Astrocyte (in vitro differentiated cells and primary cell): ENCODE measurements around the gene C2orf80. TPM values are rescaled to one million over a fixed set of nuclear protein-coding genes. Genes with fewer than 3 reads are reported as not detected.
"Not testable (repeated sequence)": the region's sequence is repeated elsewhere in the genome, so short reads cannot be mapped to it uniquely, and the experiment has no call there.

ENCODE experiments used
- DNase-seq: peaks from one replicate; pipeline ENCODE4 v3.0.0-alpha.2; 2010; ENCODE audit warnings: low read depth
- FAIRE-seq: peaks from 2 replicates; lab custom pipeline; 2011; peaks lifted over from hg19 to GRCh38; lab: Jason Lieb, UNC
- H2AFZ ChIP-seq: 2 replicates; pipeline ENCODE4 v1.6.0; 2012; ENCODE audit warnings: low read depth, low read length, inconsistent platforms
- H3K27ac ChIP-seq: 2 replicates; pipeline ENCODE4 v1.5.1; 2011; ENCODE audit warnings: low read depth, low read length, inconsistent platforms
- H3K27me3 ChIP-seq: 2 replicates; pipeline ENCODE4 v1.6.0; 2011; ENCODE audit warnings: low read length, inconsistent platforms; ENCODE audit not compliant: insufficient read depth
- H3K36me3 ChIP-seq: 2 replicates; pipeline ENCODE4 v1.5.1; 2011; ENCODE audit warnings: low read length, inconsistent platforms; ENCODE audit not compliant: insufficient read depth
- H3K4me1 ChIP-seq: 2 replicates; pipeline ENCODE4 v1.5.1; 2011; ENCODE audit warnings: low read length, inconsistent platforms; ENCODE audit not compliant: insufficient read depth
- H3K4me2 ChIP-seq: 2 replicates; pipeline ENCODE4 v1.6.0; 2012; ENCODE audit warnings: low read length, inconsistent platforms
- H3K4me3 ChIP-seq: 2 replicates; pipeline ENCODE4 v1.5.1; 2011; ENCODE audit warnings: low read depth, mild to moderate bottlenecking, low read length, inconsistent platforms; ENCODE audit not compliant: insufficient read depth
- H3K79me2 ChIP-seq: 2 replicates; pipeline ENCODE4 v1.6.0; 2012; ENCODE audit warnings: mild to moderate bottlenecking, low read length, inconsistent platforms; ENCODE audit not compliant: insufficient read depth
- H3K9ac ChIP-seq: 2 replicates; pipeline ENCODE4 v1.6.0; 2012; ENCODE audit warnings: mild to moderate bottlenecking, low read length, inconsistent platforms
- H3K9me3 ChIP-seq: 2 replicates; pipeline ENCODE4 v1.5.1; 2012; ENCODE audit warnings: low read depth, mild to moderate bottlenecking, low read length, inconsistent platforms; ENCODE audit not compliant: insufficient read depth
- H4K20me1 ChIP-seq: 2 replicates; pipeline ENCODE4 v1.6.0; 2012; ENCODE audit warnings: low read length, inconsistent platforms; ENCODE audit not compliant: insufficient read depth
- H3K27ac Mint-ChIP-seq: one replicate; pipeline ENCODE4 v1.8.0; 2021; ENCODE audit warnings: mild to moderate bottlenecking, mixed read lengths; ENCODE audit not compliant: unreplicated experiment
- H3K27me3 Mint-ChIP-seq: one replicate; pipeline ENCODE4 v1.8.0; 2021; ENCODE audit warnings: low read depth, mixed read lengths; ENCODE audit not compliant: unreplicated experiment
- H3K36me3 Mint-ChIP-seq: one replicate; pipeline ENCODE4 v1.8.0; 2021; ENCODE audit warnings: low read depth, mixed read lengths; ENCODE audit not compliant: unreplicated experiment
- H3K4me1 Mint-ChIP-seq: one replicate; pipeline ENCODE4 v1.8.0; 2021; ENCODE audit warnings: low read depth, mixed read lengths; ENCODE audit not compliant: unreplicated experiment
- H3K4me3 Mint-ChIP-seq: one replicate; pipeline ENCODE4 v1.8.0; 2021; ENCODE audit warnings: mild to moderate bottlenecking, moderate library complexity, mixed read lengths; ENCODE audit not compliant: unreplicated experiment
- H3K9me3 Mint-ChIP-seq: one replicate; pipeline ENCODE4 v1.8.0; 2021; ENCODE audit warnings: mild to moderate bottlenecking, mixed read lengths; ENCODE audit not compliant: unreplicated experiment
- CTCF ChIP-seq: IDR thresholded peaks from 2 replicates; pipeline ENCODE4 v1.5.1; 2011; ENCODE audit warnings: low read depth, mild to moderate bottlenecking, inconsistent platforms, low read length, moderate library complexity; ENCODE audit not compliant: insufficient read depth
- EZH2 ChIP-seq: IDR thresholded peaks from 2 replicates; pipeline ENCODE4 v1.6.1; 2012; ENCODE audit warnings: mild to moderate bottlenecking, low read length, inconsistent platforms; ENCODE audit not compliant: insufficient read depth
- total RNA-seq: library from RNA; stranded (reverse); gene quantifications from 2 replicates; pipeline ENCODE4 v1.2.1, GENCODE V29; 2021

Gene C2orf80
- total RNA-seq, 1 donor from 2014 or later, result not detected

GRCh38 chr2:208125251-208125650 lies 64.6 kb downstream of the C2orf80 start:
- Histone ChIP-seq H3K9ac (no peak overlapping the region), H3K4me3 (no peak overlapping the region), H4K20me1 (no peaks in the 10 kb centered on the region), H3K4me2 (no peak overlapping the region), H3K27ac (no peak overlapping the region), H3K27me3 (peaks cover 10% of the 10 kb centered on the region), H3K4me1 (peaks cover 6% of the 10 kb centered on the region), H3K79me2 (no peaks in the 10 kb centered on the region), H3K36me3 (no peaks in the 10 kb centered on the region), H2AFZ (no peak overlapping the region), H3K9me3 (no peaks in the 10 kb centered on the region)
- no peaks in the 10 kb centered on the region for H3K9me3 Mint-ChIP-seq
- H3K4me1 Mint-ChIP-seq, result peaks cover 7% of the 10 kb centered on the region
- peaks cover 12% of the 10 kb centered on the region for H3K27me3 Mint-ChIP-seq
- DNase-seq, result no peak
- H3K4me3 Mint-ChIP-seq, result no peak overlapping the region
- no peak for TF ChIP-seq CTCF
- no peak for TF ChIP-seq EZH2
- no peaks in the 10 kb centered on the region for H3K36me3 Mint-ChIP-seq
- no peak overlapping the region for H3K27ac Mint-ChIP-seq
- no peak for FAIRE-seq

- not testable (repeated sequence) for H3K9ac ChIP-seq, H3K4me1 Mint-ChIP-seq, H3K79me2 ChIP-seq, H3K36me3 Mint-ChIP-seq, H3K27me3 ChIP-seq, H3K27ac ChIP-seq, FAIRE-seq, H3K9me3 Mint-ChIP-seq, DNase-seq, H3K27ac Mint-ChIP-seq, H3K9me3 ChIP-seq, H3K4me1 ChIP-seq, H3K36me3 ChIP-seq, H4K20me1 ChIP-seq
- Histone ChIP-seq H3K4me2 (peak within 1 kb of the TSS; percentile 83), H3K4me3 (peak within 1 kb of the TSS; percentile 52), H2AFZ (peak within 1 kb of the TSS; percentile 73)
- peak; percentile 50 for TF ChIP-seq EZH2
- peak within 1 kb of the TSS; percentile 45 for H3K4me3 Mint-ChIP-seq
- H3K27me3 Mint-ChIP-seq, result peaks cover 12% of the 10 kb centered on the region
Measured at GRCh38 chr2:208124013-208124715, 65.7 kb downstream of the C2orf80 start, which contains the start of gene CRYGD. CRYGD (minus strand) TSS chr2:208124524; CDS start chr2:208124473, 51 bp downstream.

- no peak overlapping the region for H3K4me3 ChIP-seq
- Mint-ChIP-seq H3K4me1 (no peaks in the 10 kb centered on the region), H3K9me3 (peaks cover under 1% of the 10 kb centered on the region), H3K36me3 (no peaks in the 10 kb centered on the region), H3K27ac (no peak overlapping the region), H3K4me3 (no peak overlapping the region), H3K27me3 (peaks cover 12% of the 10 kb centered on the region)
- no peaks in the 10 kb centered on the region for H3K79me2 ChIP-seq
- no peak overlapping the region for H3K27ac ChIP-seq
- H4K20me1 ChIP-seq, result no peaks in the 10 kb centered on the region
- H3K4me2 ChIP-seq, result no peak overlapping the region
- DNase-seq (no peak), FAIRE-seq (no peak)
- H3K9me3 ChIP-seq, result no peaks in the 10 kb centered on the region
- no peak overlapping the region for H2AFZ ChIP-seq
- H3K36me3 ChIP-seq, result no peaks in the 10 kb centered on the region
- no peak overlapping the region for H3K9ac ChIP-seq
- no peaks in the 10 kb centered on the region for H3K4me1 ChIP-seq
- H3K27me3 ChIP-seq, result peaks cover 10% of the 10 kb centered on the region
- no peak for TF ChIP-seq CTCF
- TF ChIP-seq EZH2, result no peak
Measured at GRCh38 chr2:208122248-208122647, 67.6 kb downstream of the C2orf80 start.
